ENCODE data around the gene KCNH1. TPM values are rescaled to one million over a fixed set of nuclear protein-coding genes. Genes with fewer than 3 reads are reported as not detected.

Gene KCNH1
- total RNA-seq, 1 donor = 41.3 TPM

DNA sequence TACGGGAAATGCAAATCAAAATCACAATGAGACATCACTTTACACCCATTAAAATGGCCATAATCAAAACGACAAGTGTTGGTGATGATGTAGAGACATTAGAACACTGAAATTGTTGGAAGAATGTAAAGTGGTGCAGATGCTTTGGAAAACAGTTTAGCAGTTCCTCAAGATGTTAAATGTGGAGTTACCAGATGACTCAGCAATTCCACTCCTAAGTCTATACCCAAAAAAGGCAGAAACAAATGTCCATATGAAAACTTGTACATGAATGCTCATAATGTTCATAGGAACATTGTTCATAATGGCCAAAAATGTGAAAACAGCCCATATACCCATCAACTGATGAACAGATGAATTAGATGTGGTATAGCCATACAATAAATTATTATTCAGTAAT is 267.4 kb downstream of the KCNH1 start:
- no peaks in the 10 kb centered on the region for H3K79me2 ChIP-seq (ENCODE audit: insufficient read depth, low read length)
- no peaks in the 10 kb centered on the region for H4K20me1 ChIP-seq (ENCODE audit: insufficient read depth, low read length)
- H3K4me1 ChIP-seq (ENCODE audit: insufficient read depth, low read length) = no peaks in the 10 kb centered on the region
- TF ChIP-seq, protein P1, sequence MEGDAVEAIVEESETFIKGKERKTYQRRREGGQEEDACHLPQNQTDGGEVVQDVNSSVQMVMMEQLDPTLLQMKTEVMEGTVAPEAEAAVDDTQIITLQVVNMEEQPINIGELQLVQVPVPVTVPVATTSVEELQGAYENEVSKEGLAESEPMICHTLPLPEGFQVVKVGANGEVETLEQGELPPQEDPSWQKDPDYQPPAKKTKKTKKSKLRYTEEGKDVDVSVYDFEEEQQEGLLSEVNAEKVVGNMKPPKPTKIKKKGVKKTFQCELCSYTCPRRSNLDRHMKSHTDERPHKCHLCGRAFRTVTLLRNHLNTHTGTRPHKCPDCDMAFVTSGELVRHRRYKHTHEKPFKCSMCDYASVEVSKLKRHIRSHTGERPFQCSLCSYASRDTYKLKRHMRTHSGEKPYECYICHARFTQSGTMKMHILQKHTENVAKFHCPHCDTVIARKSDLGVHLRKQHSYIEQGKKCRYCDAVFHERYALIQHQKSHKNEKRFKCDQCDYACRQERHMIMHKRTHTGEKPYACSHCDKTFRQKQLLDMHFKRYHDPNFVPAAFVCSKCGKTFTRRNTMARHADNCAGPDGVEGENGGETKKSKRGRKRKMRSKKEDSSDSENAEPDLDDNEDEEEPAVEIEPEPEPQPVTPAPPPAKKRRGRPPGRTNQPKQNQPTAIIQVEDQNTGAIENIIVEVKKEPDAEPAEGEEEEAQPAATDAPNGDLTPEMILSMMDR (IDR thresholded peaks at IDR 0.05; ENCODE audit: extremely low read depth, low read depth, low read length) = no peak
- H3K4me2 ChIP-seq (ENCODE audit: insufficient read depth, low read length) = no peak overlapping the region
- no peak overlapping the region for H3K4me3 ChIP-seq (ENCODE audit: insufficient read depth, low read length)
- DNase-seq (ENCODE audit: insufficient read length, low spot score, missing footprints) = no peak
- H3K9me3 ChIP-seq (ENCODE audit: low read depth, low read length) = no peaks in the 10 kb centered on the region
- no peak overlapping the region for H2AFZ ChIP-seq (ENCODE audit: low read length)
- H3K36me3 ChIP-seq (ENCODE audit: insufficient read depth, low read length) = no peaks in the 10 kb centered on the region
- H3K27me3 ChIP-seq (ENCODE audit: insufficient read depth, low read length) = no peaks in the 10 kb centered on the region
- H3K27ac ChIP-seq (ENCODE audit: low read depth, low read length) = no peak overlapping the region

- Histone ChIP-seq H3K27me3 (ENCODE audit: insufficient read depth, low read length) (no peaks in the 10 kb centered on the region), H3K4me1 (ENCODE audit: insufficient read depth, low read length) (no peaks in the 10 kb centered on the region), H2AFZ (ENCODE audit: low read length) (no peak overlapping the region), H3K9me3 (ENCODE audit: low read depth, low read length) (no peaks in the 10 kb centered on the region), H3K4me3 (ENCODE audit: insufficient read depth, low read length) (no peak overlapping the region), H3K79me2 (ENCODE audit: insufficient read depth, low read length) (no peaks in the 10 kb centered on the region), H3K36me3 (ENCODE audit: insufficient read depth, low read length) (no peaks in the 10 kb centered on the region), H3K27ac (ENCODE audit: low read depth, low read length) (no peak overlapping the region), H3K4me2 (ENCODE audit: insufficient read depth, low read length) (no peak overlapping the region), H4K20me1 (ENCODE audit: insufficient read depth, low read length) (no peaks in the 10 kb centered on the region)
- TF ChIP-seq, protein P1 (IDR thresholded peaks at IDR 0.05; ENCODE audit: extremely low read depth, low read depth, low read length) = no peak
- DNase-seq (ENCODE audit: insufficient read length, low spot score, missing footprints) = no peak
Measured at GRCh38 chr1:210857705-210858104, 276.2 kb downstream of the KCNH1 start.

- H3K36me3 ChIP-seq (ENCODE audit: insufficient read depth, low read length) = no peaks in the 10 kb centered on the region
- H4K20me1 ChIP-seq (ENCODE audit: insufficient read depth, low read length) = no peaks in the 10 kb centered on the region
- TF ChIP-seq, protein P1 (IDR thresholded peaks at IDR 0.05; ENCODE audit: extremely low read depth, low read depth, low read length) = no peak
- H3K27ac ChIP-seq (ENCODE audit: low read depth, low read length) = no peak overlapping the region
- H3K4me3 ChIP-seq (ENCODE audit: insufficient read depth, low read length) = no peak overlapping the region
- no peak for DNase-seq (ENCODE audit: insufficient read length, low spot score, missing footprints)
- H2AFZ ChIP-seq (ENCODE audit: low read length) = no peak overlapping the region
- no peaks in the 10 kb centered on the region for H3K27me3 ChIP-seq (ENCODE audit: insufficient read depth, low read length)
- H3K79me2 ChIP-seq (ENCODE audit: insufficient read depth, low read length) = no peaks in the 10 kb centered on the region
- H3K4me1 ChIP-seq (ENCODE audit: insufficient read depth, low read length) = no peaks in the 10 kb centered on the region
- H3K4me2 ChIP-seq (ENCODE audit: insufficient read depth, low read length) = no peak overlapping the region
- H3K9me3 ChIP-seq (ENCODE audit: low read depth, low read length) = no peaks in the 10 kb centered on the region
Measured at GRCh38 chr1:210857146-210857663, 276.7 kb downstream of the KCNH1 start.

GRCh38 chr1:210855440-210855839 is 278.5 kb downstream of the KCNH1 start:
- Histone ChIP-seq H3K27ac (ENCODE audit: low read depth, low read length) (no peak overlapping the region), H3K79me2 (ENCODE audit: insufficient read depth, low read length) (no peaks in the 10 kb centered on the region), H4K20me1 (ENCODE audit: insufficient read depth, low read length) (no peaks in the 10 kb centered on the region), H2AFZ (ENCODE audit: low read length) (no peak overlapping the region), H3K27me3 (ENCODE audit: insufficient read depth, low read length) (no peaks in the 10 kb centered on the region), H3K4me2 (ENCODE audit: insufficient read depth, low read length) (no peak overlapping the region), H3K4me3 (ENCODE audit: insufficient read depth, low read length) (no peak overlapping the region), H3K4me1 (ENCODE audit: insufficient read depth, low read length) (no peaks in the 10 kb centered on the region), H3K9me3 (ENCODE audit: low read depth, low read length) (no peaks in the 10 kb centered on the region), H3K36me3 (ENCODE audit: insufficient read depth, low read length) (no peaks in the 10 kb centered on the region)
- TF ChIP-seq, protein P1 (IDR thresholded peaks at IDR 0.05; ENCODE audit: extremely low read depth, low read depth, low read length) = no peak
- no peak for DNase-seq (ENCODE audit: insufficient read length, low spot score, missing footprints)
